Glomerular endothelial cell (primary cell): ENCODE data around the gene RIMKLA. TPM values are rescaled to one million over a fixed set of nuclear protein-coding genes. Genes with fewer than 3 reads are reported as not detected.

Experiments
- DNase-seq: peaks from one replicate; pipeline ENCODE4 v3.0.0-alpha.2; 2011; ENCODE audit warnings: low read depth, low spot score; ENCODE audit errors: extremely low read depth
- total RNA-seq: library from RNA; depleted of rRNA; stranded (reverse); fragments of >200 nt; gene quantifications from 2 replicates; pipeline ENCODE4 v1.2.3, GENCODE V29; 2015

The RIMKLA gene
- total RNA-seq, 1 donor from 2014 or later: not detected

- no peak for DNase-seq
Observed at GRCh38 chr1:42424201-42424600, 43.6 kb downstream of the RIMKLA start.

GRCh38 chr1:42427240-42427639 is 46.6 kb downstream of the RIMKLA start:
- DNase-seq: peak; percentile 51

GRCh38 chr1:42429603-42430002 is 49.0 kb downstream of the RIMKLA start:
- no peak for DNase-seq

GRCh38 chr1:42430286-42431135 is 49.9 kb downstream of the RIMKLA start:
- no peak for DNase-seq

GRCh38 chr1:42431514-42431913 is 50.9 kb downstream of the RIMKLA start:
- no peak for DNase-seq

GRCh38 chr1:42432714-42433113 is 52.1 kb downstream of the RIMKLA start:
- DNase-seq: no peak

- DNase-seq: no peak
Observed at GRCh38 chr1:42433369-42433768, 52.8 kb downstream of the RIMKLA start.

GRCh38 chr1:42434340-42434739 is 53.7 kb downstream of the RIMKLA start:
- DNase-seq: no peak

- DNase-seq: peak; percentile 51
Observed at GRCh38 chr1:42439940-42440339, 59.3 kb downstream of the RIMKLA start.

- DNase-seq: no peak
Observed at GRCh38 chr1:42442662-42443061, 62.1 kb downstream of the RIMKLA start.

GRCh38 chr1:42449256-42449655 is 68.7 kb downstream of the RIMKLA start:
- DNase-seq: no peak

GRCh38 chr1:42450061-42450460 is 69.5 kb downstream of the RIMKLA start:
- DNase-seq: no peak

- DNase-seq: no peak
Observed at GRCh38 chr1:42453386-42453785, 72.8 kb downstream of the RIMKLA start.

GRCh38 chr1:42454403-42454802 is 73.8 kb downstream of the RIMKLA start:
- DNase-seq: no peak

GRCh38 chr1:42456010-42456753 is 75.6 kb downstream of the RIMKLA start, which contains the start of the genes PPCS and ZMYND12:
TSS of gene PPCS (plus strand) at chr1:42456543. CDS start at chr1:42456566, 23 bp downstream.
TSS of gene ZMYND12 (minus strand) at chr1:42456022. CDS start at chr1:42455997, 25 bp downstream.
- peak; percentile 70 for DNase-seq

- no peak for DNase-seq
Observed at GRCh38 chr1:42456754-42457089, 76.1 kb downstream of the RIMKLA start.

- no peak for DNase-seq
Observed at GRCh38 chr1:42461196-42461595, 80.6 kb downstream of the RIMKLA start.

- peak; percentile 92 for DNase-seq
Observed at GRCh38 chr1:42462828-42463763, 82.5 kb downstream of the RIMKLA start, which contains the start of gene CCDC30. TSS of gene CCDC30 (plus strand) at chr1:42463286. CDS start at chr1:42480552, 17,266 bp downstream.

GRCh38 chr1:42463921-42464320 is 83.3 kb downstream of the RIMKLA start:
- DNase-seq: no peak

- no peak for DNase-seq
Observed at GRCh38 chr1:42466030-42466429, 85.4 kb downstream of the RIMKLA start.

- DNase-seq: no peak
Observed at GRCh38 chr1:42469727-42470126, 89.1 kb downstream of the RIMKLA start.
